ENCODE data around the gene DHRS12. TPM values are rescaled to one million over a fixed set of nuclear protein-coding genes. Genes with fewer than 3 reads are reported as not detected.

Gene DHRS12
- total RNA-seq, 1 donor: 4.3 TPM

- no peak for DNase-seq (ENCODE audit: low read depth)
- TF ChIP-seq CTCF (IDR thresholded peaks at IDR 0.05; ENCODE audit: insufficient read depth, low read depth, low read length): no peak
- H3K4me3 ChIP-seq (ENCODE audit: low read depth, low read length): no peak overlapping the region
These were observed 33.1 kb upstream of the DHRS12 start for GRCh38 chr13:51837016-51837415.

GRCh38 chr13:51834581-51835171 is 30.7 kb upstream of the DHRS12 start:
- TF ChIP-seq CTCF (IDR thresholded peaks at IDR 0.05; ENCODE audit: insufficient read depth, low read depth, low read length): no peak
- DNase-seq (ENCODE audit: low read depth): no peak
- no peak overlapping the region for H3K4me3 ChIP-seq (ENCODE audit: low read depth, low read length)

GRCh38 chr13:51833980-51834379 is 30.0 kb upstream of the DHRS12 start:
- no peak overlapping the region for H3K4me3 ChIP-seq (ENCODE audit: low read depth, low read length)
- TF ChIP-seq CTCF (IDR thresholded peaks at IDR 0.05; ENCODE audit: insufficient read depth, low read depth, low read length): no peak
- no peak for DNase-seq (ENCODE audit: low read depth)

- no peak overlapping the region for H3K4me3 ChIP-seq (ENCODE audit: low read depth, low read length)
- peak; percentile 32 for TF ChIP-seq CTCF (IDR thresholded peaks at IDR 0.05; ENCODE audit: insufficient read depth, low read depth, low read length)
- peak; percentile 18 for DNase-seq (ENCODE audit: low read depth)
These were observed 28.6 kb upstream of the DHRS12 start for GRCh38 chr13:51832471-51833152.

GRCh38 chr13:51831519-51831918 is 27.6 kb upstream of the DHRS12 start:
- TF ChIP-seq CTCF (IDR thresholded peaks at IDR 0.05; ENCODE audit: insufficient read depth, low read depth, low read length): no peak
- DNase-seq (ENCODE audit: low read depth): no peak

GRCh38 chr13:51829568-51829899 is 25.6 kb upstream of the DHRS12 start:
- H3K4me3 ChIP-seq (ENCODE audit: low read depth, low read length): no peak overlapping the region
- no peak for TF ChIP-seq CTCF (IDR thresholded peaks at IDR 0.05; ENCODE audit: insufficient read depth, low read depth, low read length)

More at GRCh38 chr13:51831519-51831918, 27.6 kb upstream of the DHRS12 start:
- no peak overlapping the region for H3K4me3 ChIP-seq (ENCODE audit: low read depth, low read length)

More at GRCh38 chr13:51829568-51829899, 25.6 kb upstream of the DHRS12 start:
- DNase-seq (ENCODE audit: low read depth): no peak

Measured in fibroblast of villous mesenchyme (primary cell).